Measurements from ENCODE around the gene MEP1A. TPM values are rescaled to one million over a fixed set of nuclear protein-coding genes. Genes with fewer than 3 reads are reported as not detected.
"Not testable (repeated sequence)": the region's sequence is repeated elsewhere in the genome, so short reads cannot be mapped to it uniquely, and the experiment has no call there.

Gene MEP1A
- total and polyA plus RNA-seq, 2 donors (not counting 1 experiment from before 2014, with no cell fraction given) = not detected

- H3K9me3 Mint-ChIP-seq (ENCODE audit: insufficient read depth); POLR2A ChIA-PET; H3K4me2 ChIP-seq (replicated peaks; ENCODE audit: low read depth, low read length, poor library complexity, severe bottlenecking); H3K27ac Mint-ChIP-seq; H4K20me1 ChIP-seq (ENCODE audit: control insufficient read depth, insufficient read depth, low read length, poor library complexity, severe bottlenecking); H2AFZ ChIP-seq (ENCODE audit: insufficient read depth, low read depth, low read length, poor library complexity, severe bottlenecking); H3K36me3 ChIP-seq (replicated peaks in 1 of 2; ENCODE audit: control extremely low read depth in 1 of 2, control insufficient read depth in 1 of 2, extremely low read depth in 1 of 2, insufficient read depth in 2 of 2, low read length in 1 of 2); H3K4me1 ChIP-seq (ENCODE audit: control insufficient read depth in 2 of 2, insufficient read depth in 2 of 2, low read length in 2 of 2); H3K4me1 Mint-ChIP-seq; H3K27me3 Mint-ChIP-seq; ATAC-seq (ENCODE audit: low read depth); H3K79me2 ChIP-seq (ENCODE audit: control insufficient read depth, insufficient read depth, low read length); H3K9ac ChIP-seq (ENCODE audit: low read length); H3K4me3 Mint-ChIP-seq; H3K4me3 ChIP-seq (ENCODE audit: control extremely low read depth in 1 of 5, extremely low read depth in 1 of 5, insufficient read depth in 1 of 5, low read depth in 2 of 5, low read length in 4 of 5); H3K9me3 ChIP-seq (ENCODE audit: control extremely low read depth in 1 of 3, control insufficient read depth in 2 of 3, insufficient read depth in 1 of 3, low read length in 2 of 3); H3K27ac ChIP-seq (ENCODE audit: low read length in 2 of 2); H3K27me3 ChIP-seq (replicated peaks in 1 of 4; ENCODE audit: control extremely low read depth in 1 of 4, control insufficient read depth in 3 of 4, insufficient read depth in 4 of 4, low read length in 3 of 4): not testable (repeated sequence)
- no CpG with 5 or more reads among the region's 1 CpG for WGBS (ENCODE audit: insufficient coverage)
- DNase-seq = peak; percentile 15
- intact Hi-C loops (cut with micrococcal nuclease) = loop anchor here (5.0 kb wide), 1 partner anchor 634 kb away; no protein-coding TSS in a partner anchor
- CTCF ChIA-PET = interaction anchor here (0.9 kb wide), 1 partner anchor 8 kb away, joined by 3 read pairs; no protein-coding TSS in a partner anchor
- peak; percentile 70 for TF ChIP-seq CTCF (IDR thresholded peaks at IDR 0.05)
Measured at GRCh38 chr6:46855966-46856365, 62.8 kb downstream of the MEP1A start.

GRCh38 chr6:46862381-46862780 is 69.2 kb downstream of the MEP1A start:
- Mint-ChIP-seq H3K27me3 (peaks cover 17% of the 10 kb centered on the region), H3K9me3 (ENCODE audit: insufficient read depth) (no peaks in the 10 kb centered on the region), H3K4me1 (no peaks in the 10 kb centered on the region), H3K27ac (no peak overlapping the region), H3K4me3 (no peak overlapping the region)
- no peaks in the 10 kb centered on the region for H3K9me3 ChIP-seq (ENCODE audit: control extremely low read depth in 1 of 3, control insufficient read depth in 2 of 3, insufficient read depth in 1 of 3, low read length in 2 of 3)
- DNase-seq = no peak
- TF ChIP-seq EZH2 (IDR thresholded peaks at IDR 0.05; ENCODE audit: borderline replicate concordance, insufficient read depth, low read depth, low read length, poor library complexity, severe bottlenecking) = no peak
- TF ChIP-seq CTCF (IDR thresholded peaks at IDR 0.05) = no peak
- no peaks in the 10 kb centered on the region for H3K4me1 ChIP-seq (ENCODE audit: control insufficient read depth in 2 of 2, insufficient read depth in 2 of 2, low read length in 2 of 2)
- H3K4me2 ChIP-seq (replicated peaks; ENCODE audit: low read depth, low read length, poor library complexity, severe bottlenecking) = no peak overlapping the region
- intact Hi-C loops (cut with micrococcal nuclease) = no loop called here
- no peak overlapping the region for H3K4me3 ChIP-seq (ENCODE audit: control extremely low read depth in 1 of 5, extremely low read depth in 1 of 5, insufficient read depth in 1 of 5, low read depth in 2 of 5, low read length in 4 of 5)
- H3K9ac ChIP-seq (ENCODE audit: low read length) = no peak overlapping the region
- no peak overlapping the region for H2AFZ ChIP-seq (ENCODE audit: insufficient read depth, low read depth, low read length, poor library complexity, severe bottlenecking)
- ChIA-PET CTCF (interaction anchor here (1.7 kb wide), 1 partner anchor 8 kb away, joined by 4 read pairs; no protein-coding TSS in a partner anchor), POLR2A (no interaction called here)
- H3K36me3 ChIP-seq (replicated peaks in 1 of 2; ENCODE audit: control extremely low read depth in 1 of 2, control insufficient read depth in 1 of 2, extremely low read depth in 1 of 2, insufficient read depth in 2 of 2, low read length in 1 of 2) = no peaks in the 10 kb centered on the region
- ATAC-seq (ENCODE audit: low read depth) = no peak
- H3K27ac ChIP-seq (ENCODE audit: low read length in 2 of 2) = no peak overlapping the region
- H4K20me1 ChIP-seq (ENCODE audit: control insufficient read depth, insufficient read depth, low read length, poor library complexity, severe bottlenecking) = no peaks in the 10 kb centered on the region
- H3K27me3 ChIP-seq (replicated peaks in 1 of 4; ENCODE audit: control extremely low read depth in 1 of 4, control insufficient read depth in 3 of 4, insufficient read depth in 4 of 4, low read length in 3 of 4) = no peaks in the 10 kb centered on the region
- H3K79me2 ChIP-seq (ENCODE audit: control insufficient read depth, insufficient read depth, low read length) = no peaks in the 10 kb centered on the region
- WGBS (ENCODE audit: insufficient coverage) = no CpG with 5 or more reads among the region's 2 CpGs
